GM12878 (cell line): Measurements from ENCODE around the gene AOAH. TPM values are rescaled to one million over a fixed set of nuclear protein-coding genes. Genes with fewer than 3 reads are reported as not detected.

ENCODE experiments used
- ATAC-seq: fragments of 200-7000 bp; cut with Tn5 transposase; 3 replicates; pipeline ENCODE4 v1.9.1; 2020; ENCODE audit warnings: mild to moderate bottlenecking, moderate library complexity
- BruUV-seq: library from RNA; stranded (reverse); fragments of 400-500 nt; replicated peaks from 2 replicates; lab custom pipeline; 2021; lab: Mats Ljungman, UMichigan
- CTCF ChIA-PET: fragments of 300-600 bp; sonication (Branson Sonifier 250); formaldehyde crosslinking; extraction: SDS; loops from one replicate; lab custom pipeline; 2021; ENCODE audit warnings: inconsistent platforms; lab: Yijun Ruan, JAX
- POLR2A ChIA-PET: fragments of 350-600 bp; formaldehyde crosslinking; extraction: SDS; loops from one replicate; lab custom pipeline; 2021; ENCODE audit warnings: inconsistent platforms; lab: Charles Lee
- RAD21 ChIA-PET: fragments of 300-600 bp; sonication (Branson Sonifier 250); formaldehyde crosslinking; loops from one replicate; lab custom pipeline; 2023; ENCODE audit warnings: antibody characterized with exemption; ENCODE audit not compliant: unreplicated experiment; lab: Charles Lee
- SMC1A ChIA-PET: fragments of 300-600 bp; sonication (Branson Sonifier 250); formaldehyde crosslinking; loops from one replicate; lab custom pipeline; 2023; ENCODE audit not compliant: unreplicated experiment, uncharacterized antibody; lab: Charles Lee
- DNase-seq: peaks from one replicate; pipeline ENCODE4 v3.0.0-alpha.2; 2011; ENCODE audit warnings: low read depth, low spot score
- FAIRE-seq: peaks from 3 replicates; lab custom pipeline; 2011; peaks lifted over from hg19 to GRCh38; lab: Jason Lieb, UNC
- H2AFZ ChIP-seq: 2 replicates; pipeline ENCODE4 v1.6.0; 2011; ENCODE audit warnings: low read depth, low read length, control low read depth; ENCODE audit not compliant: control insufficient read depth
- H3K27ac ChIP-seq: 2 replicates; pipeline ENCODE4 v1.5.1; 2011; ENCODE audit warnings: control low read depth; ENCODE audit not compliant: control insufficient read depth, insufficient read depth
- H3K27me3 ChIP-seq, 2 experiments: replicated peaks in 1 of 2; 2 replicates each; pipeline versions ENCODE4 v1.6.0 to v1.6.1; 2011; ENCODE audit warnings: low read length in 1 of 2; ENCODE audit not compliant: control insufficient read depth in 2 of 2, insufficient read depth in 2 of 2
- H3K36me3 ChIP-seq, 2 experiments: 2 replicates each; pipeline ENCODE4 v1.5.1; 2011; ENCODE audit warnings: low read length in 1 of 2; ENCODE audit not compliant: control insufficient read depth in 2 of 2, insufficient read depth in 2 of 2
- H3K4me1 ChIP-seq: 2 replicates; pipeline ENCODE4 v1.6.1; 2011; ENCODE audit warnings: mild to moderate bottlenecking, low read length, moderate library complexity, mixed read lengths; ENCODE audit not compliant: control insufficient read depth, insufficient read depth
- H3K4me2 ChIP-seq: 2 replicates; pipeline ENCODE4 v1.6.0; 2011; ENCODE audit warnings: control low read depth; ENCODE audit not compliant: control insufficient read depth, insufficient read depth
- H3K4me3 ChIP-seq: fragments of 200-600 bp; sonication (generic); 2 replicates; pipeline ENCODE4 v1.5.1; 2016
- H3K79me2 ChIP-seq: 2 replicates; pipeline ENCODE4 v1.6.0; 2011; ENCODE audit warnings: low read length; ENCODE audit not compliant: control insufficient read depth, insufficient read depth
- H3K9ac ChIP-seq: 2 replicates; pipeline ENCODE4 v1.8.0; 2011; ENCODE audit warnings: low read length, control low read depth, mixed read lengths; ENCODE audit not compliant: control insufficient read depth, insufficient read depth
- H3K9me3 ChIP-seq: replicated peaks from 3 replicates; pipeline ENCODE4 v1.5.1; 2011; ENCODE audit warnings: mild to moderate bottlenecking, low read length; ENCODE audit not compliant: control insufficient read depth, insufficient read depth
- H4K20me1 ChIP-seq: 2 replicates; pipeline ENCODE4 v1.6.0; 2011; ENCODE audit not compliant: control insufficient read depth, insufficient read depth
- BACH1 ChIP-seq: fragments of 450-650 bp; IDR thresholded peaks from 2 replicates; pipeline ENCODE4 v1.6.1; 2017; ENCODE audit warnings: mild to moderate bottlenecking, borderline replicate concordance
- CHD1 ChIP-seq: IDR thresholded peaks from 2 replicates; pipeline ENCODE4 v1.6.1; 2012; ENCODE audit warnings: low read depth, low read length, improper control_type of control experiment
- ESRRA ChIP-seq: IDR thresholded peaks from 2 replicates; pipeline ENCODE4 v1.6.1; 2012; ENCODE audit warnings: mild to moderate bottlenecking, low read length, improper control_type of control experiment
- EZH2 ChIP-seq: IDR thresholded peaks from 2 replicates; pipeline ENCODE4 v1.6.1; 2012; ENCODE audit warnings: low read depth, mild to moderate bottlenecking, control low read depth, inconsistent platforms, low read length, borderline replicate concordance; ENCODE audit not compliant: control insufficient read depth
- GABPA ChIP-seq: IDR thresholded peaks from 2 replicates; pipeline ENCODE4 v1.6.1; 2014; ENCODE audit warnings: antibody characterized with exemption, low read depth, mild to moderate bottlenecking, inconsistent platforms
- HCFC1 ChIP-seq: fragments of 150-350 bp; IDR thresholded peaks from 2 replicates; pipeline ENCODE4 v1.6.1; 2014; ENCODE audit warnings: low read length
- MEF2A ChIP-seq: IDR thresholded peaks from 2 replicates; pipeline ENCODE4 v1.6.1; 2011; ENCODE audit warnings: low read depth, mild to moderate bottlenecking, low read length, moderate library complexity; ENCODE audit not compliant: insufficient read depth
- MTA2 ChIP-seq: fragments of 450-650 bp; IDR thresholded peaks from 2 replicates; pipeline ENCODE4 v1.6.1; 2016; ENCODE audit warnings: low read depth, mild to moderate bottlenecking, moderate library complexity
- NFYA ChIP-seq: IDR thresholded peaks from 2 replicates; pipeline ENCODE4 v1.6.1; 2011; ENCODE audit warnings: low read depth, mild to moderate bottlenecking, low read length, improper control_type of control experiment, borderline replicate concordance
- NRF1 ChIP-seq: conservative IDR thresholded peaks from 2 replicates; pipeline ENCODE4 v1.6.1; 2011; ENCODE audit warnings: mild to moderate bottlenecking, low read depth, low read length, improper control_type of control experiment
- PAX5 ChIP-seq: IDR thresholded peaks from 2 replicates; pipeline ENCODE4 v1.6.1; 2011; ENCODE audit warnings: low read depth, low read length, borderline replicate concordance
- RELB ChIP-seq: fragments of 450-650 bp; IDR thresholded peaks from 2 replicates; pipeline ENCODE4 v1.6.1; 2017; ENCODE audit warnings: low read depth, mild to moderate bottlenecking, moderate library complexity
- RUNX3 ChIP-seq: IDR thresholded peaks from 2 replicates; pipeline ENCODE4 v1.6.1; 2012; ENCODE audit warnings: low read length, inconsistent platforms
- SMC3 ChIP-seq: IDR thresholded peaks from 2 replicates; pipeline ENCODE4 v1.6.1; 2011; ENCODE audit warnings: low read length, improper control_type of control experiment, borderline replicate concordance
- SP1 ChIP-seq: IDR thresholded peaks from one replicate; pipeline ENCODE4 v1.6.1; 2011; ENCODE audit warnings: low read depth, low read length
- STAT1 ChIP-seq: fragments of 450-650 bp; conservative IDR thresholded peaks from 2 replicates; pipeline ENCODE4 v1.6.1; 2014; ENCODE audit warnings: antibody characterized with exemption, mild to moderate bottlenecking
- TAF1 ChIP-seq: IDR thresholded peaks from 2 replicates; pipeline ENCODE4 v1.6.1; 2011; ENCODE audit warnings: mild to moderate bottlenecking, low read depth, low read length, borderline replicate concordance
- TBL1XR1 ChIP-seq: IDR thresholded peaks from 2 replicates; pipeline ENCODE4 v1.6.1; 2012; ENCODE audit warnings: low read depth, low read length, improper control_type of control experiment
- ZNF24 ChIP-seq: fragments of 450-650 bp; IDR thresholded peaks from 2 replicates; pipeline ENCODE4 v1.6.1; 2017; ENCODE audit warnings: antibody characterized with exemption, mild to moderate bottlenecking
- ZNF687 ChIP-seq: fragments of 450-650 bp; IDR thresholded peaks from 2 replicates; pipeline ENCODE4 v1.6.1; 2017; ENCODE audit warnings: mild to moderate bottlenecking, moderate library complexity
- in situ Hi-C: fragments of 300-500 bp; cut with MboI; formaldehyde crosslinking; loops from 9 replicates; pipeline ENCODE4 v1.14.3; 2018; ENCODE audit warnings: mixed read lengths
- intact Hi-C: fragments of 100-400 bp; cut with micrococcal nuclease; formaldehyde crosslinking; loops from one replicate; pipeline ENCODE4 v1.14.2; 2022; ENCODE audit not compliant: unreplicated experiment
- polyA plus RNA-seq, 11 experiments: library from polyadenylated mRNA; depleted of rRNA in 4 of 11; unstranded in 6 of 11; stranded (reverse) in 5 of 11; fragments of >200 nt; fragmentation: Nextera tagmentation in 4 of 11; fragmentation: Illumina TruSeq in 1 of 11; extraction: Ambion mirVana in 4 of 11; extraction: Trizol in 1 of 11; gene quantifications; 1 replicate in 1 of 11; 2 replicates in 10 of 11; pipeline versions ENCODE4 v1.2.1 to v1.2.3, GENCODE V29; 2011 to 2016; ENCODE audit warnings: inconsistent platforms in 2 of 11, missing spikeins in 2 of 11, low read depth in 1 of 11
- total RNA-seq, 4 experiments: library from RNA; depleted of rRNA in 3 of 4; stranded (reverse); fragments of >200 nt in 3 of 4; fragmentation: Illumina TruSeq in 1 of 4; extraction: Trizol in 1 of 4; gene quantifications; 2 replicates each; pipeline versions ENCODE4 v1.2.1 to v1.2.3, GENCODE V29; 2013 to 2021

Gene AOAH
- total and polyA plus RNA-seq, 10 of the 15 experiments (the other 5 are each of a cell fraction or from before 2014, with no cell fraction given), result 0.32 to 2.8 (median 1.4) TPM

DNA sequence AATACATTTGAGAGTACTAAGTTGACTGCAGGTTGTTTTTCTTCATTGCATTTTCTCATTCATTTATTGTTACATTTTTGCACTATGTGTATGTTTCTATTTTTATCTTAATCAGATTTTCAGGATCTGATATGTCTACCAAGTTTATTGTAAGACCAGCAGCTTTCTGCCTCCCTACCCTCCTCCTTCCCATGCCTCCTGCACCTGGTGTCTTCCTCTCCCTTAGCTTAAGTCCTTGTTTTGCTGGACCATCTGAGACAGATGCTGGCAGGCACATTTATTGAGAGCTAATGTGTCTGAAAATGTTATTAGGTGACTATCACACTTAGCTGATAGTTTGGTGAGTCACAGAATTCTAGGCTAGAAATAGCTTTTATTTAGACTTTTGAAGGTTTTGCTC is 255.1 kb downstream of the AOAH start:
- ATAC-seq, result no peak
- in situ Hi-C loops (no loop called here), intact Hi-C loops (no loop called here)

More for the DNA sequence above, 255.1 kb downstream of the AOAH start:
- BruUV-seq, result no TSS peak
- Histone ChIP-seq H3K4me1 (no peaks in the 10 kb centered on the region), H3K36me3 (no peaks in the 10 kb centered on the region), H3K9me3 (no peaks in the 10 kb centered on the region), H3K79me2 (no peaks in the 10 kb centered on the region), H3K27me3 (no peaks in the 10 kb centered on the region), H2AFZ (no peak overlapping the region), H3K4me3 (no peak overlapping the region), H3K9ac (no peak overlapping the region), H3K4me2 (no peak overlapping the region), H3K27ac (no peak overlapping the region), H4K20me1 (no peaks in the 10 kb centered on the region)
- RAD21 ChIA-PET, result no interaction called here
- FAIRE-seq (no peak), DNase-seq (no peak)
- no peak for TF ChIP-seq RUNX3
- TF ChIP-seq NRF1, result no peak
- TF ChIP-seq STAT1, result no peak
- TF ChIP-seq ZNF687, result no peak
- no peak for TF ChIP-seq CHD1
- TF ChIP-seq NFYA, result no peak
- TF ChIP-seq SP1, result no peak
- TF ChIP-seq RELB, result no peak
- TF ChIP-seq ESRRA, result no peak
- TF ChIP-seq MEF2A, result no peak
- no peak for TF ChIP-seq TAF1
- TF ChIP-seq MTA2, result no peak
- TF ChIP-seq ZNF24, result no peak
- no peak for TF ChIP-seq HCFC1
- TF ChIP-seq TBL1XR1, result no peak
- no peak for TF ChIP-seq BACH1
- no peak for TF ChIP-seq EZH2
- no peak for TF ChIP-seq PAX5
- no peak for TF ChIP-seq SMC3
- no peak for TF ChIP-seq GABPA
- POLR2A ChIA-PET, result no interaction called here
- SMC1A ChIA-PET, result interaction anchor here (1.0 kb wide), 2 partner anchors 18 to 713 kb away, joined by 3 to 4 read pairs; no protein-coding TSS in a partner anchor
- CTCF ChIA-PET, result interaction anchor here (1.8 kb wide), 1 partner anchor 10 kb away, joined by 5 read pairs; no protein-coding TSS in a partner anchor
